Thymus (tissue), 11 donors: ENCODE results near the gene MYO10. TPM values are rescaled to one million over a fixed set of nuclear protein-coding genes. Genes with fewer than 3 reads are reported as not detected.
"Not testable (repeated sequence)": the region's sequence is repeated elsewhere in the genome, so short reads cannot be mapped to it uniquely, and the experiment has no call there.

Source experiments
- DNase-seq, 9 donors: peaks; one replicate each; pipeline ENCODE4 v3.0.0-alpha.2; 2013; ENCODE audit warnings: low spot score in 9 of 9, low read depth in 6 of 9, missing footprints in 1 of 9
- H3K27ac ChIP-seq, 2 donors: one replicate each; pipeline ENCODE4 v1.5.1; 2013; ENCODE audit warnings: control low read depth in 1 of 2, low read depth in 1 of 2, low read length in 1 of 2, mild to moderate bottlenecking in 1 of 2, moderate library complexity in 1 of 2
- H3K27me3 ChIP-seq, 2 donors: one replicate each; pipeline ENCODE4 v1.5.1; 2013; ENCODE audit warnings: low read length in 1 of 2; ENCODE audit not compliant: control insufficient read depth in 2 of 2, insufficient read depth in 1 of 2
- H3K36me3 ChIP-seq, 2 donors: one replicate each; pipeline ENCODE4 v1.5.1; 2013; ENCODE audit warnings: low read length in 1 of 2, mild to moderate bottlenecking in 1 of 2, moderate library complexity in 1 of 2; ENCODE audit not compliant: control insufficient read depth in 2 of 2, insufficient read depth in 2 of 2
- H3K4me1 ChIP-seq, 2 donors: one replicate each; pipeline ENCODE4 v1.5.1; 2013; ENCODE audit warnings: low read length in 2 of 2; ENCODE audit not compliant: control insufficient read depth in 2 of 2, insufficient read depth in 2 of 2
- H3K4me3 ChIP-seq, 2 donors: one replicate each; pipeline ENCODE4 v1.5.1; 2013; ENCODE audit warnings: low read length in 2 of 2, control low read depth in 1 of 2, mild to moderate bottlenecking in 1 of 2
- H3K9me3 ChIP-seq, 2 donors: one replicate each; pipeline ENCODE4 v1.5.1; 2013; ENCODE audit warnings: low read length in 1 of 2, mild to moderate bottlenecking in 1 of 2; ENCODE audit not compliant: control insufficient read depth in 2 of 2, insufficient read depth in 1 of 2
- WGBS: extraction: QIAGEN DNeasy Blood & Tissue Kit; methylation state at CpG from one replicate; pipeline ENCODE4 v1.1.7; 2013; 5-methylcytosine and 5-hydroxymethylcytosine counted together
- polyA plus RNA-seq: library from polyadenylated mRNA; stranded (reverse); fragments of 200-250 nt; gene quantifications from one replicate; pipeline ENCODE4 v1.2.3, GENCODE V29; 2013
- total RNA-seq: library from RNA; stranded (reverse); fragments of 120-200 nt; gene quantifications from one replicate; pipeline ENCODE4 v1.2.4, GENCODE V29; 2013
- donor health status: healthy.

The MYO10 gene
- total and polyA plus RNA-seq, 2 donors = 4.3 to 6.0 TPM

GRCh38 chr5:16834029-16834428 is 102.1 kb downstream of the MYO10 start:
- no peaks in the 10 kb centered on the region for H3K27me3 ChIP-seq
- no peak for DNase-seq
- no peaks in the 10 kb centered on the region for H3K4me1 ChIP-seq
- 84% methylated on average over 6 of the region's 6 CpGs for WGBS
- no peak overlapping the region for H3K27ac ChIP-seq
- no peaks in the 10 kb centered on the region for H3K36me3 ChIP-seq
- H3K9me3 ChIP-seq = no peaks in the 10 kb centered on the region
- no peak overlapping the region for H3K4me3 ChIP-seq

GRCh38 chr5:16831326-16831725 is 104.8 kb downstream of the MYO10 start:
- not testable (repeated sequence) for H3K9me3 ChIP-seq, H3K36me3 ChIP-seq, H3K27ac ChIP-seq, H3K27me3 ChIP-seq, DNase-seq, H3K4me1 ChIP-seq, H3K4me3 ChIP-seq
- 98% methylated on average over 7 of the region's 7 CpGs for WGBS

- no peak overlapping the region for H3K4me3 ChIP-seq
- H3K9me3 ChIP-seq = no peaks in the 10 kb centered on the region
- no peaks in the 10 kb centered on the region for H3K36me3 ChIP-seq
- 96% methylated on average over 8 of the region's 8 CpGs for WGBS
- no peaks in the 10 kb centered on the region for H3K27me3 ChIP-seq
- no peak overlapping the region for H3K27ac ChIP-seq
- H3K4me1 ChIP-seq = no peaks in the 10 kb centered on the region
- DNase-seq = no peak
Measured at GRCh38 chr5:16827755-16828154, 108.3 kb downstream of the MYO10 start.

- no peak overlapping the region for H3K4me3 ChIP-seq
- H3K27me3 ChIP-seq = no peaks in the 10 kb centered on the region
- no peaks in the 10 kb centered on the region for H3K4me1 ChIP-seq
- WGBS = 92% methylated on average over 15 of the region's 15 CpGs
- no peaks in the 10 kb centered on the region for H3K9me3 ChIP-seq
- DNase-seq = no peak
- H3K27ac ChIP-seq = no peak overlapping the region
- H3K36me3 ChIP-seq = no peaks in the 10 kb centered on the region
Measured at GRCh38 chr5:16826379-16827125, 109.5 kb downstream of the MYO10 start.

GRCh38 chr5:16819522-16820167 is 116.4 kb downstream of the MYO10 start:
- no peak for DNase-seq
- H3K9me3 ChIP-seq = no peaks in the 10 kb centered on the region
- WGBS = 94% methylated on average over 4 of the region's 4 CpGs
- no peak overlapping the region for H3K4me3 ChIP-seq
- H3K27me3 ChIP-seq = no peaks in the 10 kb centered on the region
- no peaks in the 10 kb centered on the region for H3K36me3 ChIP-seq
- H3K27ac ChIP-seq = no peak overlapping the region
- H3K4me1 ChIP-seq = no peaks in the 10 kb centered on the region

- Histone ChIP-seq H3K4me3 (no peak overlapping the region), H3K27me3 (no peaks in the 10 kb centered on the region), H3K4me1 (no peaks in the 10 kb centered on the region), H3K9me3 (no peaks in the 10 kb centered on the region), H3K36me3 (no peaks in the 10 kb centered on the region), H3K27ac (no peak overlapping the region)
- 76% methylated on average over 3 of the region's 3 CpGs for WGBS
- DNase-seq = no peak
Measured at GRCh38 chr5:16815432-16815831, 120.7 kb downstream of the MYO10 start.

- 91% methylated on average over 4 of the region's 4 CpGs for WGBS
Measured at GRCh38 chr5:16812911-16813310, 123.2 kb downstream of the MYO10 start.

GRCh38 chr5:16812448-16812847 is 123.6 kb downstream of the MYO10 start:
- Histone ChIP-seq H3K27me3 (no peaks in the 10 kb centered on the region), H3K4me1 (peaks cover 0 to 7% of the 10 kb centered on the region in 2 donors), H3K9me3 (no peaks in the 10 kb centered on the region), H3K27ac (no peak overlapping the region), H3K4me3 (no peak overlapping the region), H3K36me3 (no peaks in the 10 kb centered on the region)
- DNase-seq = no peak
- WGBS = 86% methylated on average over 3 of the region's 3 CpGs

More at GRCh38 chr5:16812911-16813310, 123.2 kb downstream of the MYO10 start:
- H3K4me1 ChIP-seq = peaks cover 0 to 6% of the 10 kb centered on the region in 2 donors
- H3K27ac ChIP-seq = no peak overlapping the region
- no peaks in the 10 kb centered on the region for H3K9me3 ChIP-seq
- H3K27me3 ChIP-seq = no peaks in the 10 kb centered on the region
- no peak overlapping the region for H3K4me3 ChIP-seq
- no peaks in the 10 kb centered on the region for H3K36me3 ChIP-seq
- peak in 1 of 9 donors; percentile 19 for DNase-seq

GRCh38 chr5:16810208-16810854 is 125.8 kb downstream of the MYO10 start:
- Histone ChIP-seq H3K27ac (peak overlapping the region in 1 of 2 donors; percentile 11), H3K4me3 (no peak overlapping the region), H3K36me3 (no peaks in the 10 kb centered on the region), H3K9me3 (no peaks in the 10 kb centered on the region), H3K4me1 (peaks cover 0 to 8% of the 10 kb centered on the region in 2 donors), H3K27me3 (no peaks in the 10 kb centered on the region)
- WGBS = 96% methylated on average over 9 of the region's 9 CpGs
- no peak for DNase-seq
